BLaER1 treated with 17β-estradiol and CSF1 and Interleukin-3, amounts not matched to agents 10 nM and 100 nM (cell line): ENCODE measurements around the gene MBD4.
A peak's percentile ranks its signal among the peaks of the same experiment; 100 is the strongest.
"Not testable (repeated sequence)": the region's sequence is repeated elsewhere in the genome, so short reads cannot be mapped to it uniquely, and the experiment has no call there.

Experiments
- H3K27ac ChIP-seq, 11 experiments: shearing (Covaris generic); formaldehyde crosslinking; 2 replicates each; pipeline ENCODE4 v1.8.1; 2022
- H3K27me3 ChIP-seq, 11 experiments: shearing (Covaris generic); formaldehyde crosslinking; 2 replicates each; pipeline ENCODE4 v1.8.1; 2022
- H3K36me3 ChIP-seq, 11 experiments: shearing (Covaris generic); formaldehyde crosslinking; 2 replicates each; pipeline ENCODE4 v1.8.1; 2022
- H3K4me1 ChIP-seq, 10 experiments: shearing (Covaris generic); formaldehyde crosslinking; 2 replicates each; pipeline ENCODE4 v1.8.1; 2022
- H3K4me2 ChIP-seq, 11 experiments: shearing (Covaris generic); formaldehyde crosslinking; 2 replicates each; pipeline ENCODE4 v1.8.1; 2022
- H3K4me3 ChIP-seq, 10 experiments: shearing (Covaris generic); formaldehyde crosslinking; 2 replicates each; pipeline ENCODE4 v1.8.1; 2022
- H3K9ac ChIP-seq, 11 experiments: shearing (Covaris generic); formaldehyde crosslinking; 2 replicates each; pipeline ENCODE4 v1.8.1; 2022
- H3K9me3 ChIP-seq, 11 experiments: shearing (Covaris generic); formaldehyde crosslinking; replicated peaks in 1 of 11; 2 replicates each; pipeline ENCODE4 v1.8.1; 2022
- H4K20me1 ChIP-seq, 11 experiments: shearing (Covaris generic); formaldehyde crosslinking; 2 replicates each; pipeline ENCODE4 v1.8.1; 2022
- Cebpa-rat ChIP-seq, 11 experiments: shearing (Covaris generic); IDR thresholded peaks; 2 replicates each; pipeline ENCODE4 v1.8.1; 2022

The MBD4 gene

GRCh38 chr3:129402616-129403015 is 37.1 kb downstream of the MBD4 start:
- no peaks in the 10 kb centered on the region for H3K27me3 ChIP-seq
- H3K4me1 ChIP-seq, result peaks cover 15 to 34% (median 27%) of the 10 kb centered on the region in 10 experiments
- no peak overlapping the region for H3K4me3 ChIP-seq
- no peak overlapping the region for H3K9ac ChIP-seq
- no peak overlapping the region for H3K4me2 ChIP-seq
- no peak overlapping the region for H3K27ac ChIP-seq
- TF ChIP-seq Cebpa-rat (IDR thresholded peaks at IDR 0.05), result no peak
- no peaks in the 10 kb centered on the region for H3K9me3 ChIP-seq
- H4K20me1 ChIP-seq, result peaks cover 7 to 14% (median 11%) of the 10 kb centered on the region in 11 experiments; a peak in 18 of 22 replicates
- peaks cover 0 to 5% (median 0%) of the 10 kb centered on the region in 11 experiments; a peak in 4 of 22 replicates for H3K36me3 ChIP-seq

GRCh38 chr3:129402210-129402609 is 37.5 kb downstream of the MBD4 start:
- no peak overlapping the region for H3K4me2 ChIP-seq
- H3K4me3 ChIP-seq, result no peak overlapping the region
- H4K20me1 ChIP-seq, result peaks cover 12 to 18% (median 15%) of the 10 kb centered on the region in 11 experiments; a peak in 18 of 22 replicates
- H3K9me3 ChIP-seq, result no peaks in the 10 kb centered on the region
- H3K36me3 ChIP-seq, result peaks cover 0 to 9% (median 4%) of the 10 kb centered on the region in 11 experiments; a peak in 13 of 22 replicates
- TF ChIP-seq Cebpa-rat (IDR thresholded peaks at IDR 0.05), result no peak
- no peak overlapping the region for H3K27ac ChIP-seq
- H3K27me3 ChIP-seq, result no peaks in the 10 kb centered on the region
- H3K9ac ChIP-seq, result no peak overlapping the region
- H3K4me1 ChIP-seq, result peaks cover 19 to 38% (median 31%) of the 10 kb centered on the region in 10 experiments

- peaks cover 34 to 41% (median 38%) of the 10 kb centered on the region in 11 experiments; a peak in 21 of 22 replicates for H4K20me1 ChIP-seq
- peak overlapping the region; percentile 86 to 97 (median 95); a peak in 20 of 22 replicates for H3K27ac ChIP-seq
- TF ChIP-seq Cebpa-rat (IDR thresholded peaks at IDR 0.05), result no peak
- no peaks in the 10 kb centered on the region for H3K9me3 ChIP-seq
- peaks cover 22 to 32% (median 27%) of the 10 kb centered on the region in 11 experiments for H3K36me3 ChIP-seq
- H3K4me2 ChIP-seq, result peak overlapping the region; percentile 34 to 98 (median 95); a peak in 21 of 22 replicates
- peak overlapping the region in 10 of 11 experiments; percentile 83 to 91 (median 90); a peak in 15 of 22 replicates for H3K9ac ChIP-seq
- H3K4me1 ChIP-seq, result peaks cover 23 to 41% (median 34%) of the 10 kb centered on the region in 10 experiments
- no peaks in the 10 kb centered on the region for H3K27me3 ChIP-seq
- H3K4me3 ChIP-seq, result peak overlapping the region; percentile 6 to 96 (median 90); a peak in 17 of 20 replicates
Observed at GRCh38 chr3:129399895-129400357, 39.8 kb downstream of the MBD4 start.

- H3K9ac ChIP-seq, result peak overlapping the region; percentile 83 to 91 (median 90)
- no peak for TF ChIP-seq Cebpa-rat (IDR thresholded peaks at IDR 0.05)
- H3K27ac ChIP-seq, result peak overlapping the region; percentile 86 to 97 (median 95)
- peaks cover 28 to 38% (median 33%) of the 10 kb centered on the region in 11 experiments for H3K36me3 ChIP-seq
- H3K4me2 ChIP-seq, result peak overlapping the region; percentile 86 to 98 (median 95)
- no peaks in the 10 kb centered on the region for H3K9me3 ChIP-seq
- H3K4me1 ChIP-seq, result peaks cover 23 to 37% (median 29%) of the 10 kb centered on the region in 10 experiments
- no peaks in the 10 kb centered on the region for H3K27me3 ChIP-seq
- H3K4me3 ChIP-seq, result peak overlapping the region; percentile 80 to 96 (median 90)
- peaks cover 40 to 47% (median 44%) of the 10 kb centered on the region in 11 experiments; a peak in 21 of 22 replicates for H4K20me1 ChIP-seq
Observed at GRCh38 chr3:129399145-129399894, 40.4 kb downstream of the MBD4 start.

- no peak for TF ChIP-seq Cebpa-rat (IDR thresholded peaks at IDR 0.05)
- peaks cover 28 to 44% (median 38%) of the 10 kb centered on the region in 11 experiments for H3K36me3 ChIP-seq
- H3K4me1 ChIP-seq, result peaks cover 20 to 32% (median 25%) of the 10 kb centered on the region in 10 experiments
- peaks cover 46 to 52% (median 48%) of the 10 kb centered on the region in 11 experiments; a peak in 21 of 22 replicates for H4K20me1 ChIP-seq
- no peaks in the 10 kb centered on the region for H3K9me3 ChIP-seq
- no peaks in the 10 kb centered on the region for H3K27me3 ChIP-seq
- peak overlapping the region; percentile 86 to 97 (median 95) for H3K27ac ChIP-seq
- H3K4me3 ChIP-seq, result peak overlapping the region; percentile 80 to 96 (median 90)
- H3K9ac ChIP-seq, result peak overlapping the region; percentile 83 to 91 (median 90)
- H3K4me2 ChIP-seq, result peak overlapping the region; percentile 86 to 98 (median 95)
Observed at GRCh38 chr3:129398803-129399144, 41.0 kb downstream of the MBD4 start.

GRCh38 chr3:129393760-129394564 is 45.8 kb downstream of the MBD4 start:
- Histone ChIP-seq H3K4me1 (peaks cover 12 to 27% (median 19%) of the 10 kb centered on the region in 10 experiments), H4K20me1 (peaks cover 52 to 90% (median 69%) of the 10 kb centered on the region in 11 experiments; a peak in 21 of 22 replicates), H3K36me3 (peaks cover 70 to 90% (median 82%) of the 10 kb centered on the region in 11 experiments)
- H3K4me3 ChIP-seq, H3K27ac ChIP-seq, H3K4me2 ChIP-seq, H3K9me3 ChIP-seq, H3K27me3 ChIP-seq, H3K9ac ChIP-seq: not testable (repeated sequence)

GRCh38 chr3:129393271-129393670 is 46.5 kb downstream of the MBD4 start:
- no peaks in the 10 kb centered on the region for H3K9me3 ChIP-seq
- no peak overlapping the region for H3K9ac ChIP-seq
- H3K4me2 ChIP-seq, result no peak overlapping the region
- peaks cover 46 to 84% (median 63%) of the 10 kb centered on the region in 11 experiments; a peak in 21 of 22 replicates for H4K20me1 ChIP-seq
- peaks cover 10 to 24% (median 17%) of the 10 kb centered on the region in 10 experiments for H3K4me1 ChIP-seq
- no peak for TF ChIP-seq Cebpa-rat (IDR thresholded peaks at IDR 0.05)
- H3K27me3 ChIP-seq, result no peaks in the 10 kb centered on the region
- H3K4me3 ChIP-seq, result no peak overlapping the region
- H3K36me3 ChIP-seq, result peaks cover 72 to 97% (median 88%) of the 10 kb centered on the region in 11 experiments
- H3K27ac ChIP-seq, result no peak overlapping the region

- H3K27me3 ChIP-seq, H3K4me3 ChIP-seq, H3K9ac ChIP-seq, H3K9me3 ChIP-seq, H3K4me2 ChIP-seq, H3K27ac ChIP-seq: not testable (repeated sequence)
- H4K20me1 ChIP-seq, result peaks cover 36 to 80% (median 59%) of the 10 kb centered on the region in 11 experiments; a peak in 21 of 22 replicates
- H3K4me1 ChIP-seq, result peaks cover 0 to 14% (median 7%) of the 10 kb centered on the region in 10 experiments; a peak in 13 of 20 replicates
- peaks cover 78 to 100% (median 93%) of the 10 kb centered on the region in 11 experiments for H3K36me3 ChIP-seq
Observed at GRCh38 chr3:129392106-129392887, 47.5 kb downstream of the MBD4 start.

GRCh38 chr3:129391583-129391982 is 48.2 kb downstream of the MBD4 start:
- not testable (repeated sequence) for H3K9ac ChIP-seq, H3K27me3 ChIP-seq, H3K27ac ChIP-seq, H3K4me2 ChIP-seq, H3K9me3 ChIP-seq, H3K4me1 ChIP-seq, H3K4me3 ChIP-seq
- peaks cover 79 to 100% (median 93%) of the 10 kb centered on the region in 11 experiments for H3K36me3 ChIP-seq
- H4K20me1 ChIP-seq, result peaks cover 29 to 73% (median 52%) of the 10 kb centered on the region in 11 experiments; a peak in 21 of 22 replicates
